HG03060 (cell line): ENCODE measurements around the gene HSPB1.
"Not testable (repeated sequence)": the region's sequence is repeated elsewhere in the genome, so short reads cannot be mapped to it uniquely, and the experiment has no call there.

Source experiments
- ATAC-seq: cut with Tn5 transposase; IDR thresholded peaks from one replicate; pipeline ENCODE4 v1.9.1; 2021; ENCODE audit warnings: low read depth, moderate number of reproducible peaks; ENCODE audit not compliant: unreplicated experiment

Gene HSPB1

GRCh38 chr7:76302347-76303201 lies at the start of gene HSPB1:
TSS of gene HSPB1 (plus strand) at chr7:76302673. CDS start at chr7:76302713, 40 bp downstream.
- no peak for ATAC-seq

- no peak for ATAC-seq
Measured at GRCh38 chr7:76254781-76255180, 47.7 kb upstream of the HSPB1 start.

- ATAC-seq, result no peak
Measured at GRCh38 chr7:76257973-76258372, 44.5 kb upstream of the HSPB1 start.

- ATAC-seq, result no peak
Measured at GRCh38 chr7:76259124-76260093, 43.1 kb upstream of the HSPB1 start.

- ATAC-seq, result no peak
Measured at GRCh38 chr7:76260171-76260703, 42.2 kb upstream of the HSPB1 start.

GRCh38 chr7:76261329-76261728 lies 41.1 kb upstream of the HSPB1 start:
- no peak for ATAC-seq

GRCh38 chr7:76261931-76262330 lies 40.5 kb upstream of the HSPB1 start:
- ATAC-seq, result no peak

- ATAC-seq, result no peak
Measured at GRCh38 chr7:76262683-76263402, 39.6 kb upstream of the HSPB1 start.

- no peak for ATAC-seq
Measured at GRCh38 chr7:76265299-76265698, 37.2 kb upstream of the HSPB1 start.

GRCh38 chr7:76267107-76267893 lies 35.2 kb upstream of the HSPB1 start:
- no peak for ATAC-seq

- no peak for ATAC-seq
Measured at GRCh38 chr7:76267894-76268183, 34.6 kb upstream of the HSPB1 start.

- no peak for ATAC-seq
Measured at GRCh38 chr7:76268376-76268775, 34.1 kb upstream of the HSPB1 start.

GRCh38 chr7:76269895-76270294 lies 32.6 kb upstream of the HSPB1 start:
- ATAC-seq, result no peak

- not testable (repeated sequence) for ATAC-seq
Measured at GRCh38 chr7:76271384-76271783, 31.1 kb upstream of the HSPB1 start.

- ATAC-seq, result no peak
Measured at GRCh38 chr7:76272142-76272541, 30.3 kb upstream of the HSPB1 start.

GRCh38 chr7:76272851-76273497 lies 29.5 kb upstream of the HSPB1 start:
- ATAC-seq, result no peak

GRCh38 chr7:76273503-76273902 lies 29.0 kb upstream of the HSPB1 start:
- no peak for ATAC-seq

- no peak for ATAC-seq
Measured at GRCh38 chr7:76278540-76278939, 23.9 kb upstream of the HSPB1 start.

- ATAC-seq, result no peak
Measured at GRCh38 chr7:76280408-76280807, 22.1 kb upstream of the HSPB1 start.
